GM23338 (cell line): ENCODE data around the gene GPRC5D. TPM values are rescaled to one million over a fixed set of nuclear protein-coding genes. Genes with fewer than 3 reads are reported as not detected.

ENCODE experiments used
- ATAC-seq: fragments of 200-7000 bp; cut with Tn5 transposase; 3 replicates; pipeline ENCODE4 v1.9.1; 2020
- DNase-seq: peaks from one replicate; pipeline ENCODE4 v3.0.0-alpha.2; 2015; ENCODE audit warnings: low spot score
- H2AFZ ChIP-seq: fragments of 200-600 bp; sonication (generic); 2 replicates; pipeline ENCODE4 v1.8.0; 2016; ENCODE audit warnings: antibody characterized with exemption, mild to moderate bottlenecking, moderate library complexity
- H3F3A ChIP-seq: fragments of 200-600 bp; sonication (generic); replicated peaks from 2 replicates; pipeline ENCODE4 v1.8.0; 2017; ENCODE audit warnings: antibody characterized with exemption, mixed run types, low read depth
- H3K27ac ChIP-seq: fragments of 200-600 bp; sonication (generic); 2 replicates; pipeline ENCODE4 v1.6.1; 2016; ENCODE audit warnings: low read depth
- H3K27me3 ChIP-seq: fragments of 200-600 bp; sonication (generic); 2 replicates; pipeline ENCODE4 v1.8.0; 2016; ENCODE audit warnings: mild to moderate bottlenecking, mixed run types, moderate library complexity; ENCODE audit not compliant: insufficient read depth
- H3K36me3 ChIP-seq: fragments of 200-600 bp; sonication (generic); 2 replicates; pipeline ENCODE4 v1.8.0; 2016; ENCODE audit warnings: mild to moderate bottlenecking; ENCODE audit not compliant: insufficient read depth
- H3K4me1 ChIP-seq: fragments of 200-600 bp; sonication (generic); 2 replicates; pipeline ENCODE4 v1.8.0; 2016; ENCODE audit warnings: mild to moderate bottlenecking, moderate library complexity; ENCODE audit not compliant: insufficient read depth
- H3K4me2 ChIP-seq: fragments of 200-600 bp; sonication (generic); 2 replicates; pipeline ENCODE4 v1.7.1; 2017; ENCODE audit warnings: mixed run types
- H3K4me3 ChIP-seq: fragments of 200-600 bp; sonication (generic); 2 replicates; pipeline ENCODE4 v1.6.1; 2016; ENCODE audit warnings: mixed run types
- H3K79me2 ChIP-seq: fragments of 200-600 bp; sonication (generic); replicated peaks from 2 replicates; pipeline ENCODE4 v1.8.0; 2017; ENCODE audit warnings: mild to moderate bottlenecking; ENCODE audit not compliant: insufficient read depth
- H3K9me2 ChIP-seq: fragments of 200-600 bp; sonication (generic); 2 replicates; pipeline ENCODE4 v1.8.0; 2017; ENCODE audit not compliant: insufficient read depth
- H4K20me1 ChIP-seq: fragments of 200-600 bp; sonication (generic); replicated peaks from 2 replicates; pipeline ENCODE4 v1.8.0; 2017; ENCODE audit warnings: mild to moderate bottlenecking; ENCODE audit not compliant: insufficient read depth
- H3K27ac Mint-ChIP-seq: 2 replicates; pipeline ENCODE4 v1.8.0; 2020; ENCODE audit warnings: inconsistent platforms, mild to moderate bottlenecking, moderate library complexity, mixed read lengths
- H3K27me3 Mint-ChIP-seq: 3 replicates; pipeline ENCODE4 v1.8.0; 2022; ENCODE audit warnings: low read depth, mild to moderate bottlenecking, moderate library complexity, mixed read lengths, inconsistent platforms; ENCODE audit not compliant: insufficient read depth, poor library complexity
- H3K36me3 Mint-ChIP-seq: 3 replicates; pipeline ENCODE4 v1.8.0; 2021; ENCODE audit warnings: low read depth, mild to moderate bottlenecking, inconsistent platforms, moderate library complexity, mixed read lengths
- H3K4me1 Mint-ChIP-seq: 3 replicates; pipeline ENCODE4 v1.8.0; 2020; ENCODE audit warnings: mild to moderate bottlenecking, inconsistent platforms, mixed read lengths
- H3K4me3 Mint-ChIP-seq: 3 replicates; pipeline ENCODE4 v1.8.0; 2021; ENCODE audit warnings: moderate library complexity, mild to moderate bottlenecking, inconsistent platforms, mixed read lengths
- H3K9me3 Mint-ChIP-seq: 3 replicates; pipeline ENCODE4 v1.8.0; 2020; ENCODE audit warnings: moderate library complexity, mild to moderate bottlenecking, inconsistent platforms, mixed read lengths
- CREB1 ChIP-seq: fragments of 250-450 bp; sonication (Bioruptor Pico); IDR thresholded peaks from 2 replicates; pipeline ENCODE4 v1.5.0; 2020; ENCODE audit warnings: low read depth, mild to moderate bottlenecking, moderate library complexity
- EZH2 ChIP-seq: fragments of 200-600 bp; sonication (generic); IDR thresholded peaks from one replicate; pipeline ENCODE4 v1.8.0; 2017; ENCODE audit warnings: antibody characterized with exemption, mild to moderate bottlenecking, low read depth; ENCODE audit not compliant: unreplicated experiment
- EZH2phosphoT487 ChIP-seq: fragments of 200-600 bp; sonication (generic); IDR thresholded peaks from one replicate; pipeline ENCODE4 v1.8.1; 2018; ENCODE audit warnings: antibody characterized with exemption; ENCODE audit not compliant: unreplicated experiment
- JUNB ChIP-seq: IDR thresholded peaks from one replicate; pipeline ENCODE4 v1.6.1; 2016; ENCODE audit warnings: antibody characterized with exemption; ENCODE audit not compliant: unreplicated experiment
- NANOG ChIP-seq: IDR thresholded peaks from 2 replicates; pipeline ENCODE4 v1.6.1; 2016; ENCODE audit warnings: antibody characterized with exemption, borderline replicate concordance
- POLR2AphosphoS5 ChIP-seq: IDR thresholded peaks from 2 replicates; pipeline ENCODE4 v1.6.1; 2016; ENCODE audit warnings: antibody characterized with exemption, low read depth
- STAT1 ChIP-seq: IDR thresholded peaks from one replicate; pipeline ENCODE4 v1.6.1; 2016; ENCODE audit warnings: antibody characterized with exemption; ENCODE audit not compliant: unreplicated experiment
- ZNF114 ChIP-seq: fragments of 250-450 bp; sonication (Bioruptor Pico); IDR thresholded peaks from 2 replicates; pipeline ENCODE4 v1.5.0; 2020; ENCODE audit warnings: mild to moderate bottlenecking, moderate library complexity
- ZNF331 ChIP-seq: fragments of 250-450 bp; sonication (Bioruptor Pico); IDR thresholded peaks from 2 replicates; pipeline ENCODE4 v1.5.0; 2020; ENCODE audit warnings: low read depth, mild to moderate bottlenecking, moderate library complexity
- polyA plus RNA-seq: library from polyadenylated mRNA; unstranded; fragments of >200 nt; fragmentation: Nextera tagmentation; extraction: Ambion mirVana; gene quantifications from 2 replicates; pipeline ENCODE4 v1.2.1, GENCODE V29; 2016
- total RNA-seq: library from RNA; depleted of rRNA; stranded (reverse); fragments of >200 nt; shearing (Covaris generic); gene quantifications from 2 replicates; pipeline ENCODE4 v1.2.3, GENCODE V29; 2014
- TF ChIP-seq, protein P1 (sequence below): IDR thresholded peaks from one replicate; pipeline ENCODE4 v1.6.1; 2018; ENCODE audit warnings: antibody characterized with exemption; ENCODE audit not compliant: unreplicated experiment
- TF ChIP-seq, protein P2 (sequence below), 2 experiments: fragments of 200-600 bp in 1 of 2; sonication (generic) in 1 of 2; conservative IDR thresholded peaks; 2 replicates each; pipeline versions ENCODE4 v1.5.1 to v1.6.1; 2016 to 2017; ENCODE audit warnings: antibody characterized with exemption in 2 of 2, low read depth in 2 of 2, mild to moderate bottlenecking in 2 of 2, moderate library complexity in 1 of 2
- TF ChIP-seq, protein P3 (sequence below): fragments of 250-450 bp; sonication (Bioruptor Pico); IDR thresholded peaks from 2 replicates; pipeline ENCODE4 v1.5.0; 2020; ENCODE audit warnings: mild to moderate bottlenecking, moderate library complexity
- TF ChIP-seq, protein P4 (sequence below): IDR thresholded peaks from 2 replicates; pipeline ENCODE4 v1.6.1; 2016; ENCODE audit warnings: antibody characterized with exemption

Gene GPRC5D
- total and polyA plus RNA-seq, 2 experiments from 2014 or later = not detected

DNA sequence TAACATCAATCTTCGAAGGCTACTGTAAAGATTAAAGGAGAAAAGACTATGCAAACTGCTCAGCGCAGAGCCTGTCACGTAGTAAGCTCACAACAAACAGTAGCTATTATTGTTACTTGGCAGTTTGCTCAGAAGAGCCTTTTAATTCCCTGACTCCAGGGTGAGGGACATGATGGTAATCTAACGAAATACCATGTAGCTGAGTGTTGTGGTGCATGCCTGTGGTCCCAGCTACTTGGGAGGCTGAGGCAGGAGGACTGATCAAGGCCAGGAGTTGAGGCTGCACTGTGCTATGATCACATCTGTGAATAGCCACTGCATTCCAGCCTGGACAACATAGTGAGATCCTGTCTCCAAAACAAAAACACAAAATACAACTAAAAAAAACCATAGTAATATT is 25.3 kb upstream of the GPRC5D start:
- Mint-ChIP-seq H3K9me3 (peaks cover 16% of the 10 kb centered on the region), H3K27ac (no peak overlapping the region), H3K4me3 (no peak overlapping the region), H3K36me3 (peaks cover 35% of the 10 kb centered on the region), H3K27me3 (no peaks in the 10 kb centered on the region), H3K4me1 (no peaks in the 10 kb centered on the region)
- no peak overlapping the region for H3K4me2 ChIP-seq
- no peaks in the 10 kb centered on the region for H3F3A ChIP-seq
- H3K9me2 ChIP-seq = no peaks in the 10 kb centered on the region
- H3K4me3 ChIP-seq = no peak overlapping the region
- no peak overlapping the region for H2AFZ ChIP-seq
- DNase-seq (no peak), ATAC-seq (no peak)
- no peaks in the 10 kb centered on the region for H3K4me1 ChIP-seq
- peaks cover 13% of the 10 kb centered on the region for H3K36me3 ChIP-seq
- no peak overlapping the region for H3K27ac ChIP-seq
- no peak for TF ChIP-seq NANOG
- TF ChIP-seq, protein P1, sequence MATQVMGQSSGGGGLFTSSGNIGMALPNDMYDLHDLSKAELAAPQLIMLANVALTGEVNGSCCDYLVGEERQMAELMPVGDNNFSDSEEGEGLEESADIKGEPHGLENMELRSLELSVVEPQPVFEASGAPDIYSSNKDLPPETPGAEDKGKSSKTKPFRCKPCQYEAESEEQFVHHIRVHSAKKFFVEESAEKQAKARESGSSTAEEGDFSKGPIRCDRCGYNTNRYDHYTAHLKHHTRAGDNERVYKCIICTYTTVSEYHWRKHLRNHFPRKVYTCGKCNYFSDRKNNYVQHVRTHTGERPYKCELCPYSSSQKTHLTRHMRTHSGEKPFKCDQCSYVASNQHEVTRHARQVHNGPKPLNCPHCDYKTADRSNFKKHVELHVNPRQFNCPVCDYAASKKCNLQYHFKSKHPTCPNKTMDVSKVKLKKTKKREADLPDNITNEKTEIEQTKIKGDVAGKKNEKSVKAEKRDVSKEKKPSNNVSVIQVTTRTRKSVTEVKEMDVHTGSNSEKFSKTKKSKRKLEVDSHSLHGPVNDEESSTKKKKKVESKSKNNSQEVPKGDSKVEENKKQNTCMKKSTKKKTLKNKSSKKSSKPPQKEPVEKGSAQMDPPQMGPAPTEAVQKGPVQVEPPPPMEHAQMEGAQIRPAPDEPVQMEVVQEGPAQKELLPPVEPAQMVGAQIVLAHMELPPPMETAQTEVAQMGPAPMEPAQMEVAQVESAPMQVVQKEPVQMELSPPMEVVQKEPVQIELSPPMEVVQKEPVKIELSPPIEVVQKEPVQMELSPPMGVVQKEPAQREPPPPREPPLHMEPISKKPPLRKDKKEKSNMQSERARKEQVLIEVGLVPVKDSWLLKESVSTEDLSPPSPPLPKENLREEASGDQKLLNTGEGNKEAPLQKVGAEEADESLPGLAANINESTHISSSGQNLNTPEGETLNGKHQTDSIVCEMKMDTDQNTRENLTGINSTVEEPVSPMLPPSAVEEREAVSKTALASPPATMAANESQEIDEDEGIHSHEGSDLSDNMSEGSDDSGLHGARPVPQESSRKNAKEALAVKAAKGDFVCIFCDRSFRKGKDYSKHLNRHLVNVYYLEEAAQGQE = no peak
- TF ChIP-seq, protein P2, sequence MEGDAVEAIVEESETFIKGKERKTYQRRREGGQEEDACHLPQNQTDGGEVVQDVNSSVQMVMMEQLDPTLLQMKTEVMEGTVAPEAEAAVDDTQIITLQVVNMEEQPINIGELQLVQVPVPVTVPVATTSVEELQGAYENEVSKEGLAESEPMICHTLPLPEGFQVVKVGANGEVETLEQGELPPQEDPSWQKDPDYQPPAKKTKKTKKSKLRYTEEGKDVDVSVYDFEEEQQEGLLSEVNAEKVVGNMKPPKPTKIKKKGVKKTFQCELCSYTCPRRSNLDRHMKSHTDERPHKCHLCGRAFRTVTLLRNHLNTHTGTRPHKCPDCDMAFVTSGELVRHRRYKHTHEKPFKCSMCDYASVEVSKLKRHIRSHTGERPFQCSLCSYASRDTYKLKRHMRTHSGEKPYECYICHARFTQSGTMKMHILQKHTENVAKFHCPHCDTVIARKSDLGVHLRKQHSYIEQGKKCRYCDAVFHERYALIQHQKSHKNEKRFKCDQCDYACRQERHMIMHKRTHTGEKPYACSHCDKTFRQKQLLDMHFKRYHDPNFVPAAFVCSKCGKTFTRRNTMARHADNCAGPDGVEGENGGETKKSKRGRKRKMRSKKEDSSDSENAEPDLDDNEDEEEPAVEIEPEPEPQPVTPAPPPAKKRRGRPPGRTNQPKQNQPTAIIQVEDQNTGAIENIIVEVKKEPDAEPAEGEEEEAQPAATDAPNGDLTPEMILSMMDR (conservative IDR thresholded peaks at IDR 0.05; ENCODE audit: low read depth in 2 of 2) = no peak
- no peak for TF ChIP-seq POLR2AphosphoS5
- TF ChIP-seq ZNF331 (CRISPR knock-in tag) = no peak
- TF ChIP-seq EZH2phosphoT487 = no peak
- no peak for TF ChIP-seq EZH2
- TF ChIP-seq CREB1 (CRISPR knock-in tag) = no peak
- no peak for TF ChIP-seq ZNF114
- TF ChIP-seq STAT1 = no peak
- TF ChIP-seq, protein P3, sequence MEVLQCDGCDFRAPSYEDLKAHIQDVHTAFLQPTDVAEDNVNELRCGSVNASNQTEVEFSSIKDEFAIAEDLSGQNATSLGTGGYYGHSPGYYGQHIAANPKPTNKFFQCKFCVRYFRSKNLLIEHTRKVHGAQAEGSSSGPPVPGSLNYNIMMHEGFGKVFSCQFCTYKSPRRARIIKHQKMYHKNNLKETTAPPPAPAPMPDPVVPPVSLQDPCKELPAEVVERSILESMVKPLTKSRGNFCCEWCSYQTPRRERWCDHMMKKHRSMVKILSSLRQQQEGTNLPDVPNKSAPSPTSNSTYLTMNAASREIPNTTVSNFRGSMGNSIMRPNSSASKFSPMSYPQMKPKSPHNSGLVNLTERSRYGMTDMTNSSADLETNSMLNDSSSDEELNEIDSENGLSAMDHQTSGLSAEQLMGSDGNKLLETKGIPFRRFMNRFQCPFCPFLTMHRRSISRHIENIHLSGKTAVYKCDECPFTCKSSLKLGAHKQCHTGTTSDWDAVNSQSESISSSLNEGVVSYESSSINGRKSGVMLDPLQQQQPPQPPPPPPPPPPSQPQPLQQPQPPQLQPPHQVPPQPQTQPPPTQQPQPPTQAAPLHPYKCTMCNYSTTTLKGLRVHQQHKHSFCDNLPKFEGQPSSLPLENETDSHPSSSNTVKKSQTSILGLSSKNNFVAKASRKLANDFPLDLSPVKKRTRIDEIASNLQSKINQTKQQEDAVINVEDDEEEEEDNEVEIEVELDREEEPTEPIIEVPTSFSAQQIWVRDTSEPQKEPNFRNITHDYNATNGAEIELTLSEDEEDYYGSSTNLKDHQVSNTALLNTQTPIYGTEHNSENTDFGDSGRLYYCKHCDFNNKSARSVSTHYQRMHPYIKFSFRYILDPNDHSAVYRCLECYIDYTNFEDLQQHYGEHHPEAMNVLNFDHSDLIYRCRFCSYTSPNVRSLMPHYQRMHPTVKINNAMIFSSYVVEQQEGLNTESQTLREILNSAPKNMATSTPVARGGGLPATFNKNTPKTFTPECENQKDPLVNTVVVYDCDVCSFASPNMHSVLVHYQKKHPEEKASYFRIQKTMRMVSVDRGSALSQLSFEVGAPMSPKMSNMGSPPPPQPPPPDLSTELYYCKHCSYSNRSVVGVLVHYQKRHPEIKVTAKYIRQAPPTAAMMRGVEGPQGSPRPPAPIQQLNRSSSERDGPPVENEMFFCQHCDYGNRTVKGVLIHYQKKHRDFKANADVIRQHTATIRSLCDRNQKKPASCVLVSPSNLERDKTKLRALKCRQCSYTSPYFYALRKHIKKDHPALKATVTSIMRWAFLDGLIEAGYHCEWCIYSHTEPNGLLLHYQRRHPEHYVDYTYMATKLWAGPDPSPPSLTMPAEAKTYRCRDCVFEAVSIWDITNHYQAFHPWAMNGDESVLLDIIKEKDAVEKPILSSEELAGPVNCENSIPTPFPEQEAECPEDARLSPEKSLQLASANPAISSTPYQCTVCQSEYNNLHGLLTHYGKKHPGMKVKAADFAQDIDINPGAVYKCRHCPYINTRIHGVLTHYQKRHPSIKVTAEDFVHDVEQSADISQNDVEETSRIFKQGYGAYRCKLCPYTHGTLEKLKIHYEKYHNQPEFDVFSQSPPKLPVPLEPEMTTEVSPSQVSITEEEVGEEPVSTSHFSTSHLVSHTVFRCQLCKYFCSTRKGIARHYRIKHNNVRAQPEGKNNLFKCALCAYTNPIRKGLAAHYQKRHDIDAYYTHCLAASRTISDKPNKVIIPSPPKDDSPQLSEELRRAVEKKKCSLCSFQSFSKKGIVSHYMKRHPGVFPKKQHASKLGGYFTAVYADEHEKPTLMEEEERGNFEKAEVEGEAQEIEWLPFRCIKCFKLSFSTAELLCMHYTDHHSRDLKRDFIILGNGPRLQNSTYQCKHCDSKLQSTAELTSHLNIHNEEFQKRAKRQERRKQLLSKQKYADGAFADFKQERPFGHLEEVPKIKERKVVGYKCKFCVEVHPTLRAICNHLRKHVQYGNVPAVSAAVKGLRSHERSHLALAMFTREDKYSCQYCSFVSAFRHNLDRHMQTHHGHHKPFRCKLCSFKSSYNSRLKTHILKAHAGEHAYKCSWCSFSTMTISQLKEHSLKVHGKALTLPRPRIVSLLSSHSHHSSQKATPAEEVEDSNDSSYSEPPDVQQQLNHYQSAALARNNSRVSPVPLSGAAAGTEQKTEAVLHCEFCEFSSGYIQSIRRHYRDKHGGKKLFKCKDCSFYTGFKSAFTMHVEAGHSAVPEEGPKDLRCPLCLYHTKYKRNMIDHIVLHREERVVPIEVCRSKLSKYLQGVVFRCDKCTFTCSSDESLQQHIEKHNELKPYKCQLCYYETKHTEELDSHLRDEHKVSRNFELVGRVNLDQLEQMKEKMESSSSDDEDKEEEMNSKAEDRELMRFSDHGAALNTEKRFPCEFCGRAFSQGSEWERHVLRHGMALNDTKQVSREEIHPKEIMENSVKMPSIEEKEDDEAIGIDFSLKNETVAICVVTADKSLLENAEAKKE (CRISPR knock-in tag) = no peak
- no peak for TF ChIP-seq JUNB
- TF ChIP-seq, protein P4, sequence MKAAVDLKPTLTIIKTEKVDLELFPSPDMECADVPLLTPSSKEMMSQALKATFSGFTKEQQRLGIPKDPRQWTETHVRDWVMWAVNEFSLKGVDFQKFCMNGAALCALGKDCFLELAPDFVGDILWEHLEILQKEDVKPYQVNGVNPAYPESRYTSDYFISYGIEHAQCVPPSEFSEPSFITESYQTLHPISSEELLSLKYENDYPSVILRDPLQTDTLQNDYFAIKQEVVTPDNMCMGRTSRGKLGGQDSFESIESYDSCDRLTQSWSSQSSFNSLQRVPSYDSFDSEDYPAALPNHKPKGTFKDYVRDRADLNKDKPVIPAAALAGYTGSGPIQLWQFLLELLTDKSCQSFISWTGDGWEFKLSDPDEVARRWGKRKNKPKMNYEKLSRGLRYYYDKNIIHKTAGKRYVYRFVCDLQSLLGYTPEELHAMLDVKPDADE = no peak
- H4K20me1 ChIP-seq = no peaks in the 10 kb centered on the region
- no peaks in the 10 kb centered on the region for H3K79me2 ChIP-seq
- no peaks in the 10 kb centered on the region for H3K27me3 ChIP-seq
